ENCODE data around the gene POLA1.
"Not testable (repeated sequence)": the region's sequence is repeated elsewhere in the genome, so short reads cannot be mapped to it uniquely, and the experiment has no call there.

GRCh38 chrX:24655679-24656078 is 38.0 kb upstream of the POLA1 start:
- TF ChIP-seq EP300 (IDR thresholded peaks at IDR 0.05; ENCODE audit: borderline replicate concordance); MAX (IDR thresholded peaks at IDR 0.05); YY1 (IDR thresholded peaks at IDR 0.05; ENCODE audit: low read depth); USF1 (IDR thresholded peaks at IDR 0.05); REST (IDR thresholded peaks at IDR 0.05; ENCODE audit: low read depth); TEAD4 (IDR thresholded peaks at IDR 0.05); TCF12 (IDR thresholded peaks at IDR 0.05; ENCODE audit: low read depth); FOXM1 (IDR thresholded peaks at IDR 0.05; ENCODE audit: borderline replicate concordance, low read depth): not testable (repeated sequence)

Data from Ishikawa (cell line).